ENCODE measurements around the gene HLA-DMB. TPM values are rescaled to one million over a fixed set of nuclear protein-coding genes. Genes with fewer than 3 reads are reported as not detected.
A peak's percentile ranks its signal among the peaks of the same experiment; 100 is the strongest.

HLA-DMB gene
- total RNA-seq, 1 donor from 2014 or later, result 1.3 TPM

DNA sequence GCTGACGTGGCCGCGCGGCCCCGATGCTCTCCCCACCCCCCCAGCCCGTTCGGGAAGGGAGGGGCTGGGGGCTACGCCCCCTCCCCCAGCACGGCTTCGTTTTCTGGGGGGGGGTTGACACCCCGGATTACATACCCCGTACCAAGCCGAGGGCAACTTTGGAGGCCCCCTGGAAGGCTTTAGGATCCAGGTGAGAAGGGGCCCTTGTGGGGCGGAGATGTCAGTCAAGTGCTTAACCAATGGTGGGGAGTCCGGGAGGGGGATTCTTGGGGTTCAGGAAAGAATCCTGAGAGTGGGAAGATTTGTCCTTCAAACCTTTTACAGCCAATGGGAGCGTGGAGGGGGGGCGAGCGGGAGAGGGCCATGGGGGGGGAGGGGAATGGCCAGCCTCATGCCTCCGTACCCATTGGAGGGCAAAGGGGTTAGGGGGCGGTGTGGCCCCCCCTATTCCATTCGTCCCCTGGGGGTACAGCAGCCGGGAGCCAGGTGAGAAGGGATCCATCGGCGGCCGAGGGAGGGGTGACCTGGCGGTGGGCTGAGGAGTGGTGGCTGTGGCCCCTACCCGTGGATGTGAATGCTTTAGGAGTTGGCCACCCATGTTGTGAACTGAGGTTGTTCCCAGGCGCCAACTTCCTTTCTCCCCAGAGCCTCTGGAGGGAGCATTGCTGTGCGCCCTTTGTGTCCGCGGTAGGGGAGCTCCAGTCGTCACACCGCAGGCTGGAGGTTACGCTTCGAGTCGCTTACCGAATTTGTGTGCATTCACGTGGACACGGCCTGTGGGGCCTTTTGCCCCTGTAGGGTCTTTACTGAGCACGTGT is 28.2 kb upstream of the HLA-DMB start:
- H3K4me3 Mint-ChIP-seq (ENCODE audit: low read depth), result peak overlapping the region; percentile 94
- peaks cover 44% of the 10 kb centered on the region for H3K36me3 Mint-ChIP-seq (ENCODE audit: low read depth)
- DNase-seq (ENCODE audit: low spot score), result no peak
- H3K9me3 Mint-ChIP-seq, result no peaks in the 10 kb centered on the region
- no peaks in the 10 kb centered on the region for H3K27me3 Mint-ChIP-seq (ENCODE audit: low read depth)
- intact Hi-C loops (cut with micrococcal nuclease), result loop anchor here (1.0 to 2.0 kb wide), 2 partner anchors 24 to 36 kb away; no protein-coding TSS in a partner anchor
- peak overlapping the region; percentile 98 for H3K27ac Mint-ChIP-seq
- H3K4me1 Mint-ChIP-seq (ENCODE audit: low read depth), result peaks cover 28% of the 10 kb centered on the region

GRCh38 chr6:32968093-32968866 is 27.5 kb upstream of the HLA-DMB start, which contains the start of gene BRD2:
TSS of gene BRD2 (plus strand) at chr6:32968594. CDS start at chr6:32972899, 4,305 bp downstream.
- Mint-ChIP-seq H3K9me3 (no peaks in the 10 kb centered on the region), H3K27ac (peak within 1 kb of the TSS; percentile 98), H3K27me3 (ENCODE audit: low read depth) (no peaks in the 10 kb centered on the region), H3K4me3 (ENCODE audit: low read depth) (peak within 1 kb of the TSS; percentile 94), H3K4me1 (ENCODE audit: low read depth) (peaks cover 30% of the 10 kb centered on the region), H3K36me3 (ENCODE audit: low read depth) (peaks cover 36% of the 10 kb centered on the region)
- intact Hi-C loops (cut with micrococcal nuclease), result loop anchor here (1.0 to 2.0 kb wide), 2 partner anchors 23 to 35 kb away; no protein-coding TSS in a partner anchor
- peak; percentile 97 for DNase-seq (ENCODE audit: low spot score)

DNA sequence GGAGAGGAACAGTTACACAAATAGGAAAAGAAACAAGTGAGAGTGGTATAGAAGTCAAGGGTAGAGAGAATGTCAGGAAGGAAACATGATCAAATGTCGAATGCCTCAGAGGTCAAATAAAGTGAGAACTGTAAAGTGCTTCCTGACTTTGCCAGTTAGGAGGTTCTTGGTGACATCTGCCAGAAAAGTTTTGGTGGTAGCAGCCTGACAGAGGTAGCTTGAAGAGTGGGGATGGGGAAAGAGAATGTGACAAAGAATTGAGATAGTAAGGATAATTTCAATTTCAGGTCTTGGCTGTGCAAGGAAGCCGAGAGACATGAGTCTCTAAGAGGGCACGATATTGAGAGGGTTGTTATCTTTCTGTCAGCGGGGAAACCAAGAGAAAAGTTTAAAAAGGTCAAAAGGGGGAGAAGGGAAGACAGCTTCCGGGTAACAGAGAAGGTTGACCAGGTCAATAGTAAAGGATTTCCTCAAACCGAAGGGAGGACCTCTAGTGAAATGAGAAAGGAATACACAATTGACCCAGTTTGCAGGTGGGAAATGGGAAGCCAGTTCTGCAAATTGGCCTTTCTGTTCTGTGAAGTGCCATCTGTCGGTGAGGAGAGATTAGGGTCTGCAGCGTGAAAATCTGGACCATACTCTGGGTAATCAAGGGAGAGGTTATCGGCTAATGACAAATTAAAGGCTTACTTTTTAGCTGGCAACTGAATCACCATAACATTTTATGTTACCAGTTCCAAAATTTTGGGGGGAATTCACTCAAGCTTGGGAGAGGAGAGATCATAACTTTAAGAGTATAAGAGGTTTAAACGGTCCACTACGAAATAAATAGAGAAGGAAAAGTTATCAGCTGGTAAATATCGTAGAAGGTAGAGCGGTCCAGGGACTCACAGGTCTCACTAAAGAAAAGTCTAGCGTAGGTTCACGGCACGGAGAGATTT is 26.6 kb upstream of the HLA-DMB start:
- H3K4me3 Mint-ChIP-seq (ENCODE audit: low read depth), result peak overlapping the region; percentile 94
- peaks cover 27% of the 10 kb centered on the region for H3K36me3 Mint-ChIP-seq (ENCODE audit: low read depth)
- no peak for DNase-seq (ENCODE audit: low spot score)
- intact Hi-C loops (cut with micrococcal nuclease), result loop anchor here (1.0 to 2.0 kb wide), 3 partner anchors 12 to 34 kb away; no protein-coding TSS in a partner anchor
- no peaks in the 10 kb centered on the region for H3K9me3 Mint-ChIP-seq
- H3K27me3 Mint-ChIP-seq (ENCODE audit: low read depth), result no peaks in the 10 kb centered on the region
- H3K27ac Mint-ChIP-seq, result peak overlapping the region; percentile 98
- peaks cover 30% of the 10 kb centered on the region for H3K4me1 Mint-ChIP-seq (ENCODE audit: low read depth)

DNA sequence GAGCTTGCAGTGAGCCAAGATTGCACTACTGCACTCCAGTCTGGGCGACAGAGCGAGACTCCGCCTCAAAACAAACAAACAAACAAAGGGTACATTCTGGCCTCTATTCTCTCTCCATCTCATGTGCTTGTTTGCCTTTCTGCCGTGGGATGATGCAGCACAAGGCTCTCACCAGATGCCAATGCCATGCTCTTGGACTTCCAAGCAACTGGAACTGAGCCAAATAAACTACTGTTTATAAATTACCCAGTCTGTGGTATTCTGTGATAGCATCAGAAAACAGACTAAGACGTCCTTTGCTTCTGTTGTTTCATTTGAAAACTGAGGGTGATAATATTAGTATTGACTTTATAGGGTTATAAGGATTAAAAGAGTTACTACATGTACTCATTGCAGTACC is 23.9 kb upstream of the HLA-DMB start:
- Mint-ChIP-seq H3K4me3 (ENCODE audit: low read depth) (no peak overlapping the region), H3K36me3 (ENCODE audit: low read depth) (peaks cover 6% of the 10 kb centered on the region), H3K9me3 (no peaks in the 10 kb centered on the region), H3K27me3 (ENCODE audit: low read depth) (no peaks in the 10 kb centered on the region), H3K27ac (no peak overlapping the region), H3K4me1 (ENCODE audit: low read depth) (peaks cover 38% of the 10 kb centered on the region)
- intact Hi-C loops (cut with micrococcal nuclease), result no loop called here
- no peak for DNase-seq (ENCODE audit: low spot score)

DNA sequence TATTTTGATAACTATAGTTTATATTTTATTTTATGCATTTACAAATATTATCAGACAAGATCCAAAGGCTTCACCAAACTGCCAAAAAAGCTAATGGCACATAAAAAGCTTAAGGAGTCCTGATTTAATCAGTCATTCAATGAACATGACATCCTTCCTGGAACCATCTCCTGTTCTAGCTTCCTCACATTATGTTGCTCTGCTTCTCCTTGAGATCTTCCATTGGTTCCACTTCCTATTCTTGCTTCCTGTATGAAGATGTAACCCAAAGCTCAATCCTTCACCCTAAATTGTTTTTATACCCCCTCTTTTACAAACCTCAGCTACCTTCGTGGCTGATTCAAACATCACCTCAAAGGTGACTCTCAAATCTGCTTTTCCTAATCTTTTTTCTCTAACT is 23.0 kb upstream of the HLA-DMB start:
- Mint-ChIP-seq H3K36me3 (ENCODE audit: low read depth) (peaks cover 2% of the 10 kb centered on the region), H3K4me3 (ENCODE audit: low read depth) (no peak overlapping the region), H3K4me1 (ENCODE audit: low read depth) (peaks cover 38% of the 10 kb centered on the region), H3K27ac (no peak overlapping the region), H3K9me3 (no peaks in the 10 kb centered on the region), H3K27me3 (ENCODE audit: low read depth) (no peaks in the 10 kb centered on the region)
- intact Hi-C loops (cut with micrococcal nuclease), result no loop called here
- no peak for DNase-seq (ENCODE audit: low spot score)

DNA sequence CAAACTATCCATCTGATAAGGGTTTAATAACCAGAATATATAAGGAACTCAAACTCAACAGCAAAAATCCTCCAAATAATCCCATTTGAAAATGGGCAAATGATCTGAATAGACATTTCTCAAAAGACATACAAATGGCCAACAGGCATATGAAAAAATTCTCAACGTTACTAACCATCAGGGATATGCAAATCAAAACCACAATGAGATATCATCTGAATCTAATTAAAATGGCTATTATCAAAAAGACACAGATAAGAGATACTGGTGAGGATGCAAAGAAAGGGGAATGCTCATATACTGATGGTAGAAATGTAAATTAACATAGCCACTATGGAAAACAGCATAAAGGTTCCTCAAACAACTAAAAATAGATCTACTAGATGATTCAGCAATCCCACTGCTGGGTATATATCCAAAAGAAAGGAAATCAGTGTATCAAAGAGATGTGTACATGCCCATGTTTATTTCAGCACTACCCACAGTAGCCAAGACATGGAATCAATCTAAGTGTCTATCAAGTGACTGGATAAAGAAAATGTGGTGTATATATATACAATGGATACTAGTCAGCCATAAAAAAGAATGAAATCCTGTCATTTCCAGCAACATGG is 21.5 kb upstream of the HLA-DMB start:
- no peak overlapping the region for H3K27ac Mint-ChIP-seq
- H3K9me3 Mint-ChIP-seq, result no peaks in the 10 kb centered on the region
- peaks cover 2% of the 10 kb centered on the region for H3K36me3 Mint-ChIP-seq (ENCODE audit: low read depth)
- DNase-seq (ENCODE audit: low spot score), result no peak
- H3K4me3 Mint-ChIP-seq (ENCODE audit: low read depth), result no peak overlapping the region
- intact Hi-C loops (cut with micrococcal nuclease), result no loop called here
- peaks cover 35% of the 10 kb centered on the region for H3K4me1 Mint-ChIP-seq (ENCODE audit: low read depth)
- no peaks in the 10 kb centered on the region for H3K27me3 Mint-ChIP-seq (ENCODE audit: low read depth)

DNA sequence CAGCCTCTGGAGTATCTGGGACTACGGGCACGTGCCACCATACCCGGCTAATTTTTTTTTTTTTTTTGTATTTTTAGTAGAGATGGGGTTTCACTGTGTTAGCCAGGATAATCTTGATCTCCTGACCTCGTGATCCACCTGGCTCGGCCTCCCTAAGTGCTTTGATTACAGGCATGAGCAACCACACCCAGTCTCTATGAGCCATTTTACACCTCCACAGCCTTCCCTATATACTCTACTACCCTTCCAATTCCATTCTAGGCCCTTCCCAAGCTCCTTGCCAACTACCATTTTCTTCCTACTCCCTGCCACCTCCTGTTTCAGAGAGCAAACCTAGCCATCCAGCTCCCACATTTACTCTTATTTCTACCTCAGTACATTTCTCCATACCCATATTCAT is 19.7 kb upstream of the HLA-DMB start:
- DNase-seq (ENCODE audit: low spot score), result no peak
- peaks cover 21% of the 10 kb centered on the region for H3K4me1 Mint-ChIP-seq (ENCODE audit: low read depth)
- H3K27me3 Mint-ChIP-seq (ENCODE audit: low read depth), result no peaks in the 10 kb centered on the region
- peaks cover 2% of the 10 kb centered on the region for H3K36me3 Mint-ChIP-seq (ENCODE audit: low read depth)
- no peak overlapping the region for H3K4me3 Mint-ChIP-seq (ENCODE audit: low read depth)
- intact Hi-C loops (cut with micrococcal nuclease), result no loop called here
- no peaks in the 10 kb centered on the region for H3K9me3 Mint-ChIP-seq
- H3K27ac Mint-ChIP-seq, result no peak overlapping the region

- Mint-ChIP-seq H3K27ac (no peak overlapping the region), H3K4me1 (ENCODE audit: low read depth) (peaks cover 36% of the 10 kb centered on the region), H3K27me3 (ENCODE audit: low read depth) (no peaks in the 10 kb centered on the region), H3K4me3 (ENCODE audit: low read depth) (no peak overlapping the region), H3K9me3 (no peaks in the 10 kb centered on the region), H3K36me3 (ENCODE audit: low read depth) (no peaks in the 10 kb centered on the region)
- DNase-seq (ENCODE audit: low spot score), result peak; percentile 1
- intact Hi-C loops (cut with micrococcal nuclease), result no loop called here
Observed at GRCh38 chr6:32956176-32956575, 15.3 kb upstream of the HLA-DMB start.

- peak overlapping the region; percentile 23 for H3K27ac Mint-ChIP-seq
- H3K4me1 Mint-ChIP-seq (ENCODE audit: low read depth), result peaks cover 35% of the 10 kb centered on the region
- no peak for DNase-seq (ENCODE audit: low spot score)
- no peaks in the 10 kb centered on the region for H3K36me3 Mint-ChIP-seq (ENCODE audit: low read depth)
- H3K4me3 Mint-ChIP-seq (ENCODE audit: low read depth), result no peak overlapping the region
- H3K27me3 Mint-ChIP-seq (ENCODE audit: low read depth), result no peaks in the 10 kb centered on the region
- intact Hi-C loops (cut with micrococcal nuclease), result loop anchor here (1.0 kb wide), 1 partner anchor 12 kb away; no protein-coding TSS in a partner anchor
- H3K9me3 Mint-ChIP-seq, result no peaks in the 10 kb centered on the region
Observed at GRCh38 chr6:32954986-32955802, 14.4 kb upstream of the HLA-DMB start.

DNA sequence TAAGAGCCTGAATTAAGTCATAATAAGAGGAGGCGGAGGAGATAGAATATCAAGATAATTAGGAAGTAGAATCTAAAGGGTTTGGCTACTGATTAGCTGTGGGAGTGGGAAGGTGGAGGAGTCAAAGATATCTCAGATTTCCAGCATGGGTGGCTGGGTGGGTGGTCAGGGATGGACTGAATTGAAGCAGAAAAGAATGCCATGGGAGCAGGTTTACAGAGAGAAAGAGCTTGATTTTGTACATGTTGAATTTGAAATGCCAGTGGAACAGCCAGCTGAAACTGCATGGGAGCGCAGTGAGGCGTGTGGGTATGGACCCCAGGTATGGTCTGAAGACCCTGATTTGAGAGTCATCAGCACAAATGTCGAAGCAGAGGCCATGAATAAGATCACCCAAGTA is 13.4 kb upstream of the HLA-DMB start:
- H3K4me1 Mint-ChIP-seq (ENCODE audit: low read depth), result peaks cover 41% of the 10 kb centered on the region
- H3K4me3 Mint-ChIP-seq (ENCODE audit: low read depth), result no peak overlapping the region
- no peaks in the 10 kb centered on the region for H3K36me3 Mint-ChIP-seq (ENCODE audit: low read depth)
- no peaks in the 10 kb centered on the region for H3K27me3 Mint-ChIP-seq (ENCODE audit: low read depth)
- no peaks in the 10 kb centered on the region for H3K9me3 Mint-ChIP-seq
- DNase-seq (ENCODE audit: low spot score), result no peak
- H3K27ac Mint-ChIP-seq, result no peak overlapping the region
- intact Hi-C loops (cut with micrococcal nuclease), result no loop called here

- no peaks in the 10 kb centered on the region for H3K9me3 Mint-ChIP-seq
- intact Hi-C loops (cut with micrococcal nuclease), result loop anchor here (1.0 kb wide), 1 partner anchor 9 kb away; no protein-coding TSS in a partner anchor
- no peak overlapping the region for H3K4me3 Mint-ChIP-seq (ENCODE audit: low read depth)
- H3K4me1 Mint-ChIP-seq (ENCODE audit: low read depth), result peaks cover 45% of the 10 kb centered on the region
- H3K27ac Mint-ChIP-seq, result no peak overlapping the region
- H3K36me3 Mint-ChIP-seq (ENCODE audit: low read depth), result peaks cover 5% of the 10 kb centered on the region
- DNase-seq (ENCODE audit: low spot score), result no peak
- H3K27me3 Mint-ChIP-seq (ENCODE audit: low read depth), result no peaks in the 10 kb centered on the region
Observed at GRCh38 chr6:32953775-32954174, 12.9 kb upstream of the HLA-DMB start.

All from activated T-helper 2 cell treated with anti-CD3 and anti-CD28 coated beads, Interferon-gamma antibody, Interleukin-2, Interleukin-4, amounts not matched to agents 10 μg/mL and 5 μg/mL and 100 μg/mL, durations not matched to agents 14 hours and 24 hours and 36 hours (primary cell).